ENCODE results near the gene ZNF333. TPM values are rescaled to one million over a fixed set of nuclear protein-coding genes. Genes with fewer than 3 reads are reported as not detected.
"Not testable (repeated sequence)": the region's sequence is repeated elsewhere in the genome, so short reads cannot be mapped to it uniquely, and the experiment has no call there.

The ZNF333 gene
- total RNA-seq, 1 donor from 2014 or later, result 31.3 TPM

DNA sequence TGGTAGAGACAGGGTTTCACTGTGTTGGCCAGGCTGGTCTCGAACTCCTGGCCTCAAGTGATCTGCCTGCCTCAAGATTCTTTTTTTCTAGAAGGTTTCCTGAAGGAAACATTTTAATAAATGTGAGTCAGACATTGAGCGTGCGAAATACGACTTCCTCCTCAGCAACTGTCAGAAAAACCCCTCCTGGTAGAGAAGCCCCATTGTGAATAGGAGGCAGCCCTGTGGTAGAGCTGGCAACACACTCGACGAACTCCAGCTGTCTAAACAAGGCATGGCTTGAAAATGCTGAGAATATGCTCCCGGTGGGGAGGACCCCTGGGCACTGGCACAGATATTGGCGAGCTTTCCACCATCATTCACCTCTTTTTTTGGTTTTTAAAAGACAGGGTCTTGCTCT lies 9.8 kb downstream of the ZNF333 start:
- DNase-seq (ENCODE audit: low spot score), result no peak

DNA sequence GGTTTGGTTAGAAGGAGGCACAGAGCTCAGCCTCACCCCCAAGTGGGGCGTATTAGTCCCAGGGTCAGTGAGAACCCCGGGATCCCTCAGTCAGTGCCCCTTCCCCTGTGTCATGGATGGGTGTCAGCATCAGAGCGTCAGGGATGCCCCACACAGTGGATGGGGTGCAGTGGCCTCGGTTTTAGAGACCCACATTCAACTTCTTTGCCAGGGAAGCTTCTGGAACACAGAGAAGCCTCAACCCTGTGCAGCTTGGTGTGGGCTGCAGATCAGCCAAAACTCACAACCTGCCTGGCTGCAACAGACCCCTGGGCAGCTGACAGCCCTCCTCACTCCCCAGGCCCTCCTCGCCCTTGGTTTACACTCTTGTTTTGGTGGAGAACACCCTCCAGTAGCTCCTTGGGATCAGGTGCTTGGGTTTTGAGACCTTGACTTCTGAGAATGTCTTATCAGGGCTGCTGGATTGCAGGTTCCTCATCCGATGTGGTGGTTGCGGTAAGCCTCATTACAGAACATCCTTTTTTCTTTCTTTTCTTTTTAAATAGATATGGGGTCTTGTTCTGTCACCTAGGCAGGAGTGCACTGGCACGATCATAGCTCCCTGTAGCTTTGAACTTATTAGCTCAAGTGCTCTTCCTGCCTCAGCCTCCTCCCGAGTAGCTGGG lies 11.0 kb downstream of the ZNF333 start:
- DNase-seq (ENCODE audit: low spot score), result no peak

DNA sequence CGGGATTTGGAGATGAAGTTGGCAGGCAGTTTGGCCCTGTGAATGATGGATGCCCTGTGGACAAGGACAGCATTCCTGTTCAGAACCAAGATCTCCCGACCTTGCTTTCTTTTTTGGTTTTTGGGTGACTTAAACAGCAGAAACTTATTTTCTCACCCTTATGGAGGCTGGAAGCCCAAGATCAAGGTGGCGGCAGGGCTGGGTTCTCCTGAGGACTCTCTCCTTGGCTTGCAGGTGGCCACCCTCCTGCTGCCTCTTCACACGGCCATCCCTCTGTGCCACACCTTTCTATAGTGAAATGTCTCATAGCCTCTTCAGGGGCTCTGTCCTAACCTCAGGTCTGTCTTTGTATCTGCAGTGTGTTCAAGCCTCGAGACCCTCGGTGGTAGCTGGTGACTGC lies 14.0 kb downstream of the ZNF333 start:
- DNase-seq (ENCODE audit: low spot score), result no peak

DNA sequence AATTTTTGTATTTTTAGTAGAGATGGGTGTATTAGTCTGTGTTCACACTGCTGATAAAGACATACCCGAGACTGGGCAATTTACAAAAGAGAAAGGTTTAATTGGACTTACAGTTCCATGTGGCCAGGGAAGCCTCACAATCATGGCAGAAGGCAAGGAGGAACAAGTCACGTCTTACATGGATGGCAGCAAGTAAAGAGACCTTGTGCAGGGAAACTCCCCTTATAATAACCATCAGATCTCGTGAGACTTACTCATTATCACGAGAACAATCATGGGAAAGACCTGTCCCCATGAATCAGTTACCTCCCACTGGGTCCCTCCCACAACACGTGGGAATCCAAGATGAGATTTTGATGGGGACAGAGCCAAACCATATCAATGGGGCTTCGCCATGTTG lies 14.6 kb downstream of the ZNF333 start:
- no peak for DNase-seq (ENCODE audit: low spot score)

DNA sequence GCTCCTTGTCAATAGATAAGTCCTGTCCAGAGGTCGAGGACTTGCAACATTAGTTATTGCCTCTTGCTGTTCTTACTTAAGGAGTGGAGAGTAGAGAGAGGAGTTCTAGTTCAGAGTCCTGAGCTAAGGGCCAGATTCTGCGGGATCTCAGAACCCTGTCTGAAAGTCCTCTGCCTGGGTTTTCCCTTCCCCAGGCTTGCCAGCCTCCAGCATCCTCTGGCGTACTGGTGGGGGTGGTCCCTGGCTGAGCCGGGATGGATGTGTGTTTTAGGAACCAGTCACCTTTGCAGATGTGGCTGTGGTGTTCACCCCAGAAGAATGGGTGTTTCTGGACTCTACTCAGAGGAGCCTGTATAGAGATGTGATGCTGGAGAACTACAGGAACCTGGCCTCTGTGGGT lies 26.0 kb downstream of the ZNF333 start:
- DNase-seq (ENCODE audit: low spot score), result no peak

DNA sequence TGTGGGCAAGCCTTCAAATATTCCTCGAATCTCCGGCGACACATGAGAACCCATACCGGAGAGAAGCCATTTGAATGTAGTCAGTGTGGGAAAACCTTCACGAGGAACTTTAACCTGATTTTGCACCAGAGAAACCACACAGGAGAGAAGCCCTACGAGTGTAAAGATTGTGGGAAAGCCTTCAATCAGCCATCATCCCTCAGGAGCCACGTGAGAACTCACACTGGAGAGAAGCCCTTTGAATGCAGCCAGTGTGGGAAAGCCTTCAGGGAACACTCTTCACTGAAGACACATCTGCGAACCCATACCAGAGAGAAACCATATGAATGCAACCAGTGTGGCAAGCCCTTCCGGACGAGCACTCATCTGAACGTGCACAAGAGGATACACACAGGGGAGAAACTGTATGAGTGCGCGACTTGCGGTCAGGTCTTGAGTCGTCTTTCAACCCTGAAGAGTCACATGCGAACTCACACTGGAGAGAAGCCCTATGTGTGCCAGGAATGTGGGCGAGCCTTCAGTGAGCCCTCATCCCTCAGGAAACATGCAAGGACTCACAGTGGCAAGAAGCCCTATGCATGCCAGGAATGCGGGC lies 28.8 kb downstream of the ZNF333 start:
- DNase-seq (ENCODE audit: low spot score), result no peak

DNA sequence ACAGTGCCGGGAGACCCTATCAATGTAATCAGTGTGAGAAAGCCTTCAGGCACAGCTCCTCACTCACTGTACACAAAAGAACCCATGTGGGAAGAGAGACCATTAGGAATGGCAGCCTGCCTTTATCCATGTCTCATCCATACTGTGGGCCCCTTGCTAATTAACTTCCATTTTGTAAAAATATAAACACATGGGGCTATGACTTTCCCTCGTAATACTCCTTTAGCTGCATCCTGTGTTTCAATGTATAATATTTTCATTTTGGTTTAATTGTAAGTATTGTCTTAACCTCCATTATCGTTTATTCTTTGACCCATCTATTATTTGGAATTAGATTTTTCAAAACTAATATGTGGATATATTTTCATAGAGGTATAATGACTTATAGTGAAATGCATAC lies 29.3 kb downstream of the ZNF333 start:
- DNase-seq (ENCODE audit: low spot score), result no peak

DNA sequence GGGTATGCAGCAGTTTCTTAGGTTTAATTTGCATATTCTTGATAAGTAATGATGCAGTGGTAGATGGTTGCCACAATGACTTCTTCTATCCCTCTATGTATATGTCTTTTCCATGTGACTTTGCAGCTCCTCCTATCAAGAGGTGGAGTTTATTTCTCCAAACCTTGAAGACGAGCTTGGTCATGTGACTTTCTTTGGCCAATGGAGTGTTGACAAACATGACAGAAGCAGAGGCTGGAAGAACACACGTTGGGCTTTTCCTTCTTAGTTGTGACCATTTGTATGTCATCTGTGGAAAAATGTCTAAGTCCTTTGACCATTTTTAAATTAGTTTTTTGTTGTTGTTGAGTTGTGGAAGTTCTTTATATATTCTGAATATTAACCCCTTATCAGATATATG lies 32.3 kb downstream of the ZNF333 start:
- no peak for DNase-seq (ENCODE audit: low spot score)

DNA sequence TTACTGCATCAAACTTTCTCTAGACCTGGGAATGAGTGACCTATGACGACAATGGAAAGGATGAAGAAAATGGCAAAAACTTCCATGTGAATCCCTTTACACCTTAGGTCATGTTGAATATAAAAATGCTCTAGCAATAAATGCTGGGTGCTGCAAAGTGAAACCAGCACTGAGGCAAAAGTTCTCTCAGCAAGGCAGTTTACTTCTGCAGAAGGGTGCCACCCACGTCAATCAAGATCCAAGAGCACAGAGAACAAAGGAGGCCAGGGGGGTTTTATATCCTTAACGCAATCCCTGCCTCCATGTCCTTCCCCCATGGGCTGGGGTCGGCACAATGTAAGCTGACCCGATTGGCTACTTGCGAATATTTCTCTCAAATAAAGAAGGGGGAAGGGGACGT lies 38.7 kb downstream of the ZNF333 start:
- no peak for DNase-seq (ENCODE audit: low spot score)

DNA sequence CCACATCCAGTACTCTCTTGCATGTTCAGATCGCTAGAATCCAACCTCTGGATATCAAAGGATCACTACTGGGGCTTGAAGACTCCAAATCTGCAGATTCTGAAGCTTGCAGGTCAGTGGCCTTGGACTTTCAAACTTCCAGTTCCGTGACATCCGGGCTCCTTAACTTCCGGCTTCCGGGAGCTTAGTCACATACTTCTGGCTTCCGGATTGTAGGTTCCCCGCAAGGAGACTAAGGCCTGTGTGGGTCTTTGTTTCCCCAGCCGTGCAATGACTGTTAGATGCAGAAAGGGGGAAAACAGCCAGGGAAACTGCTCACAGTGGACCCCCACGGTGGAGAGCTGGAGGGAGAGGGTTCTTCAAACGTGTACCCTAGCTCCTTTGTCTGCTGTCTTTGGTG lies 41.4 kb downstream of the ZNF333 start:
- DNase-seq (ENCODE audit: low spot score), result no peak

DNA sequence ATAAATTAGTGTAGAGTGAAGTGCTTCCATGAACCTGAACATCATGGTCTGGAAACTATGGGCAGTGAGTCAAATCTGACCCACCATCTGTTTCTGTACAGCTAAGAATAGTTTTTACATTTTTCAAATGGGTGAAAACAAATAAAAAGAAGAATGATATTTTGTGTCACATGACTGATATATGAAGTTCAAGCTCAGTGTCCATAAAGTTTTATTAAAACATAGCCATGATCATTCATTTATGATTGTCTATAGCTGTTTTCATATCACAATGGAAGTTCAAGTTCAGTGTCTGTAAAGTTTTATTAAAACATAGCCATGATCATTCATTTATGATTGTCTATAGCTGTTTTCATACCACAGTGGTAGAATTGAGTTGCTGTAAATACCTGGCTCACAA lies 42.7 kb downstream of the ZNF333 start:
- no peak for DNase-seq (ENCODE audit: low spot score)

DNA sequence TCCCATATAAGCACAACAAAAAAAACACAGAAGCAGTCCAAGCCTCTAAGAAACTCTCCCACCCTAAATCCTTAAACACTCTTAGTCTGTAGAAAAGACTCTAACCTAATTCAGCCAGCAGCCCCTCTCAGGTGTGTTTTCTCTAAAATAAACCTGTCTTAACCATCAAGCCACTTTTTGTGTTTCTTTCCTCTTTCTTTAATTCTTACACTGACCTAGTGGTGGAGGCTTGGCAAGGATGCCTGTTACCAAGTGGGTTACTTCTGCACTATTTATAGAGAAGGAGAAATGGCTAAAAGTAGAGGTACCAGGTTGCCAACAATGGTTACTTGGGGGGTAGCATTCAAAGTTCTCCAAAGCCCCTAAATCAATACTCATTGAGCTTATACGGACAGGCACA lies 43.7 kb downstream of the ZNF333 start:
- no peak for DNase-seq (ENCODE audit: low spot score)

DNA sequence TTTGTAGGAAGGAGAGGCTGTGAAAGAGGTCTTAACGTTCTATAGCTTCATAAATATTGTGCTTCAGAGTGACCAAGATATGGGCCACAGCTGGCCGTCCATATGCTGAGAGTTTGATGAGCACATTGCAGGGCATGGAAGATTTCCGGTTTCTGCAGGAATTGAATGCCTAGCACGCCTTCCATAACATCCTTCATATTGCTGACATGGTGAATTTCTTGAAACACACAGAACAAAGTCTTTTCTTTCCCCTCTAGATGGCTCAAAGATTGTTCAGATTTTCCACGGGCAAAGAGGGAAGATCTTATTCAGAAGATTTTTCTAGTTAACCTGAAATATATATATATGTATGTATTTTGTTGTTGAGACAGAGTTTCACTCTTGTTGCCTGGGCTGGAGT lies 46.1 kb downstream of the ZNF333 start:
- DNase-seq (ENCODE audit: low spot score), result no peak

DNA sequence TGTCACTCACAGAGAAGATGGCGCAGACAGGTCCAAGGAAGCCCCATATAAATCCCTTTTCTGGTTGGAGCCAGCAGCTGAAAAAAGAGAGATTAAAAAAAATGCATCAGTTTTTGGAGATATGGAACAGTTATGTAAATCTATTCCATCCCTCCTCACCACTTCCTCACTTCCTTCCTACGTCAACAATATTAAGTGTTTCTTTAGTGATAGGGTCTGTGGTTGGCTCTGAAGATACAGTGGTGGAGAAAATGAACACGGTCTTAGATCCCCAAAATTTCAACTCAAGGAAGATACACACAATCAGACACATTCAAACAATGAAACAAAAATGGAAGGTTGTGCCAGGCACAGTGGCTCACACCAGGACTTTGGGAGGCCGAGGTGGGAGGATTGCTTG lies 57.0 kb downstream of the ZNF333 start:
- no peak for DNase-seq (ENCODE audit: low spot score)

DNA sequence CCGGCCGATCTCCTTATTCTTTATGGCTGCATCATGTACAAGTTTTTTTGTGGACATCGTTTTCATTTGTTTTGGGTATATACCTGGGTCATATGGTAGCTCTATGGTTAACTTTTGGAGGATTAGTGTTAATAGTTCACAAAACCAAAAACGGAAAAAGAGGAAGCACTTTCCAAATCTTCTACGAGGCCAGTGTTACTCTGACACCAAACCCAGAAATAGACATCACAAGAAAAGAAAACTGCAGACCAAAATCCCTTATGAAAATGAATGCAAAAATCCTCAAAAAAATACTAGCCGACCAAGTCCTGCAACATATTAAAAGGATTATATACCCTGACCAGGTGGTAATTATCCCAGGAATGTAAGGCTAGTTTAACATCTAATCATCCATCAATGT lies 58.8 kb downstream of the ZNF333 start:
- DNase-seq (ENCODE audit: low spot score), result no peak

DNA sequence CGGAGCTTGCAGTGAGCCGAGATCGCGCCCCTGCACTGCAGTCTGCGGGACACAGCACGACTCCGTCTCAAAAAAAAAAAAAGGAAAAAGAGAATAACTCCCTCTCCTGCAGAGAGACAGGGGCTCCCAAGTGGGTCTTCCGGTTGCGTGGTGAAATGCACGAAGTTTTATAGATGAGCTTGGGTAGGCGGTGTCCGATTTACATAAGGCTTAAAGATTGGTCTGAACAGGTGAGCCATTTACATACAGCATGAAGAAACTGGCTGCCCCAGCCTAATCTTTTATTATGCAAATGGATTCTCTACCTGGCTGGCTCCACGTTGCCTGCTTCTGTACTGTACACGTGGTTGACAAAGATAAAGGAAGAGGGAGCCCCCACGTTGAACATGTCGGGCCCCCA lies 69.0 kb downstream of the ZNF333 start:
- no peak for DNase-seq (ENCODE audit: low spot score)

DNA sequence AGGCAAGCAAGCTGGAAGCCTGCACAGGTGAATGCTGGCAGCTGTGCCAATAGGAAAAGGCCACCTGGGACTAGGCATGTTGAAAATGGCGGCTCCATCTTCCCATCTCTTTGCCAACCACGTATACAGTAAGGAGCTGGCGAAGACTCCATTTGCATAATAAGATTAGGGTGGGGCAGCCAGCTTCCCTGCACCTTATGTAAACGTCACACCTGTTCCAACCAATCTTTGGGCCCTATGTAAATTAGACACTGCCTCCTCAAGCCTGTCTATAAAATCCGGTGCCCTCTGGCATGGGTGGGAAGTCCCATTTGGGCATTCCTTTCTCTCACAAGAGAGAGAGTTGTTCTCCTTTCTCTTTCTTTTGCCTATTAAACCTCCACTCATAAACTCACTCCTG lies 71.8 kb downstream of the ZNF333 start:
- DNase-seq (ENCODE audit: low spot score), result no peak

DNA sequence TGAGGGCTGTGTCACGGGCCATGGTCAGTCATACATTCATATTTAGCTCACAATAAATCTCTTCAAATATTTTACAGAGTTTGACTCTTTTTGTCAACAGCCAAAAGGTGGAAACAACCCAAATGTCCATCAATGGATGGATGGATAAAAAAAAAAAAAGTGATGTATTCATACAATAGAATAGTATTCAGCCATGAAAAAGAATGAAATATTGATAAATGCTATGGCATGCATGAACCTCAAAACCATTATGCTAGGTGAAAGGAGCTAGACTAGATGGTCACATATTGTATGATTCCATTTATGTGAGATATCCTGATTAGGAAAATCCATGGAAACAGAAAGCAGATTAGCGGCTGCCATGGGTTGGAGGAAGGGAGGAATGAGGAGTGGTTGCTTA lies 72.3 kb downstream of the ZNF333 start:
- no peak for DNase-seq (ENCODE audit: low spot score)

DNA sequence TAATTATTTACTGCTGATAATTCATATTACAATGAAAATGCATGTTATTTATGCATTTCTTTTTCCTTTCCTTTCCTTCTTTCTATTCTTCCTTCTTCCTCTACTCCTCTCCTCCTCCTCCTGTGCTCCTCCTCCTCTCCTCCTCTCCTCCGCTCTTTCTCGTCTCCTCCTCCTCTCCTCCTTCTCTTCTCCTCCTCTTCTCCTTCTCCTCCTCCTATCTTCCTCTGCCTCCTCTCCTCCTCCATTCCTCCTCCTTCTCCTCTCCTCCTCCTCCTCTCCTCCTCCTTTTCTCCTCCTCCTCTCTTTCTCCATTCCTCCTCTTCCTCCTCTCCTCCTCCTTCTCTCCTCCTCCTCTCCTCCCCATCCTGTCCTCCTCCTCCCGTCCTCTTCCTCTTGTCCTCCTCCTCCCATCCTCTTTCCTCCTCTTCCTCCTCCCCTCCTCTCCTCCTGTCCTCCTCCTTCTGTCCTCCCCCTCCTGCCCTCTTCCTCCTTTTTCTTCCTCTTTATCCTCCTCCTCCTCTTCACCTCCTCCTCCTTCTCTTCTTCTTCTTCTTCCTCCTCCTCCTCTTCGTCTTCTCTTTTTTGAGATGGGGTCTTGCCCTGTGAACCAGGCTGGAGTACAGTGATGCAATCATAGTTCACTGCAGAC lies 73.8 kb downstream of the ZNF333 start:
- no peak for DNase-seq (ENCODE audit: low spot score)

DNA sequence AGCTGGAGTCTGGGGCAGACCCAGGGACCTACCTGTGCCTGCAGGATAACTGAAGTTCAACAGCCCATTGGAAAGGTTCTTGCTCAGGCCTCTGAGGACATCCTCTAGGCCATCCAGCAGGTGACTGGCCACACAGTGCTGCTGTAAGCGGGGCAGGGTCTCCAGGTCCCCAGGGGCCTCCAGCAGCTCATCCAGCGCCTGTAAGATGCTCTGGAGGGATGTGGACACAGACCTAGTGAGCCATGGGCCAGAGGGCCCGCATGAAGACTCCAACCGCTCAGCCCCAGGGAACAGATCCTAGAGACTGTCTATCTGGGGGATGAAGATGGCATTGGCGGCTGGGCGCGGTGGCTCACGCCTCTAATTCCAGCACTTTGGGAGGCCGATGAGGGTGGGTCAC lies 74.6 kb downstream of the ZNF333 start:
- no peak for DNase-seq (ENCODE audit: low spot score)

DNA sequence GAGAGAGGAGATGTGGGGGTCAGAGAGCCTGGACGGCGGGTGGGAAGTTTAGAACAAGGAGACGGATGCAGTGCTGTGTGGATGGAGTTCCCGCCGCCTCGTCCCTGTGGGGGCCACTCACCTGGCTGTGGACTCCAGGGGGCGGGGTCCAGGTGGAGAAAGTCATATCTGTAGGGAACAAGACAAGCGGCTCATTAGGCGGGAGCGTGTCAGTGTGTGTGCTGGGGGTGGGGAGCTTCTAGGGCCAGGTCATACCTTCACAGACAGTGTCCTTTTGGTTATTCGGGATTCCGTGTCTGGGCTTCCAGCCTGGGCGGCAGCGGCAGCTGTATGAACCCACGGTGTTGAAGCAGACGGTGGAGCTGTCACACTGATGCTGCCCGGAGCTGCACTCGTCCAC lies 75.6 kb downstream of the ZNF333 start:
- DNase-seq (ENCODE audit: low spot score), result not testable (repeated sequence)

DNA sequence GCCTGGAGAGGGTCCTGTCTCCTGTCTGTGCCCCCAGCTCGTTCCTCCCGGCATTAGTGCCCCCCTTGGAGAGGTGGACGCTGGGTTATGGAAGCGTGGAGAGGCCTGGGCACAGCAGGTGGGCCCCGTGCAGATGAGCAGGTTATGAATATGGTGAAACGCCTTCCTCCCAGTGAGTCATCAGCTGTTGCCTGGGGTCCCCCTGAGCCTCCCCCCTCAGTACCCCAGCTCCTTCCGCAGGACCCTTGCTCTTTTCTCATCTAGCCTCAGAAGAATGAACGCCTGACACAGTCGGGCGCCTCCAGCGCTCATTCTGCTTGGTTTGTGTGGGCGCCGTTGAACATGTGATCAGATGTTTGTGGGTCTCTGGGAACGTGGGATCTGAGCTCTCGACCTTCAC lies 76.0 kb downstream of the ZNF333 start:
- DNase-seq (ENCODE audit: low spot score), result not testable (repeated sequence)

DNA sequence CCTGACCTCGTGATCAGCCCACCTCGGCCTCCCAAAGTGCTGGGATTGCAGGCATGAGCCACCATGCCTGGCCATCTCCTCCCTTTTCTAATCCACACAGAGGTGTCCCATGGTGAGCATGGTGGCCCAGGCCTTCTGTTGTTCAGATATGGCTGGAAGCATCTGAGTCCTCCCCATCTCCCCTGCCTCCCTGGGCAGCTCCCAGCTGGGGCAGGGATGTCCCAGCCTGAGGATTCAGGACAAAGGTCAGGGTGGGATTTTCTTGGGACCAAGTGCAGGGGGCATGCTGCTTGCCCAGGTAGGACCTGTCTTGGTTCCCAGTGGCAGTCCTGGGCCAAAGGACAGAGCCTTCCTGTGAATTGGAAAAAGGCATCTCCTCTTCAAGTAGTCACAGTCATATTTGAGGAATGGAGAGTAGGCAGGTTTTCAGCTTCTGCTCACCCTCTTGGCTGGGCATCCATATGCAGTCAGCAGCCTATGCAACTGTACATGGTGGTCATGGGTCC lies 77.7 kb downstream of the ZNF333 start:
- no peak for DNase-seq (ENCODE audit: low spot score)
